Right renal cortex interstitium (tissue), 3 donors: Measurements from ENCODE around the gene IGLL5. TPM values are rescaled to one million over a fixed set of nuclear protein-coding genes. Genes with fewer than 3 reads are reported as not detected.

Experiments
- DNase-seq, 3 donors: peaks; one replicate each; pipeline ENCODE4 v3.0.0-alpha.2; 2013; ENCODE audit warnings: low read depth in 3 of 3, low spot score in 2 of 3
- polyA plus RNA-seq, 3 donors: library from polyadenylated mRNA; unstranded; fragments of 120-200 nt; gene quantifications; one replicate each; pipeline ENCODE4 v1.2.1, GENCODE V29; 2013; ENCODE audit not compliant: insufficient read length in 3 of 3

The IGLL5 gene
- under 1 TPM in 1 of 3 donors, not detected in 2; 0.22 TPM for polyA plus RNA-seq

GRCh38 chr22:22887621-22888503 lies at the start of gene IGLL5:
Gene IGLL5, plus strand, starts transcription at chr22:22887816. Its CDS starts 238 bp downstream, at chr22:22888054.
- no peak for DNase-seq

GRCh38 chr22:22838148-22838786 lies 49.3 kb upstream of the IGLL5 start:
- no peak for DNase-seq

GRCh38 chr22:22839570-22840314 lies 47.9 kb upstream of the IGLL5 start:
- DNase-seq: no peak

- DNase-seq: no peak
Observed at GRCh38 chr22:22840780-22841179, 46.8 kb upstream of the IGLL5 start.

- no peak for DNase-seq
Observed at GRCh38 chr22:22841598-22841997, 46.0 kb upstream of the IGLL5 start.

GRCh38 chr22:22842085-22842484 lies 45.5 kb upstream of the IGLL5 start:
- no peak for DNase-seq

- no peak for DNase-seq
Observed at GRCh38 chr22:22843848-22844247, 43.8 kb upstream of the IGLL5 start.

- no peak for DNase-seq
Observed at GRCh38 chr22:22847241-22847640, 40.4 kb upstream of the IGLL5 start.

- peak in 1 of 3 donors; percentile 23 for DNase-seq
Observed at GRCh38 chr22:22848364-22848866, 39.2 kb upstream of the IGLL5 start.

- no peak for DNase-seq
Observed at GRCh38 chr22:22849640-22850610, 37.7 kb upstream of the IGLL5 start.

GRCh38 chr22:22851969-22852368 lies 35.6 kb upstream of the IGLL5 start:
- DNase-seq: no peak

- no peak for DNase-seq
Observed at GRCh38 chr22:22853713-22854112, 33.9 kb upstream of the IGLL5 start.

GRCh38 chr22:22854466-22854865 lies 33.1 kb upstream of the IGLL5 start:
- no peak for DNase-seq

GRCh38 chr22:22855085-22855484 lies 32.5 kb upstream of the IGLL5 start:
- no peak for DNase-seq

- no peak for DNase-seq
Observed at GRCh38 chr22:22855617-22856308, 31.9 kb upstream of the IGLL5 start.

GRCh38 chr22:22856364-22856763 lies 31.3 kb upstream of the IGLL5 start:
- no peak for DNase-seq

GRCh38 chr22:22856885-22857606 lies 30.6 kb upstream of the IGLL5 start:
- no peak for DNase-seq
